Adrenal gland (tissue), 5 donors: ENCODE results near the gene MAML3.

ENCODE experiments used
- CTCF ChIP-seq, 6 experiments: fragments of 450-650 bp in 4 of 6; fragments of 200-600 bp in 2 of 6; sonication (generic) in 1 of 6; IDR thresholded peaks; 1 replicate in 5 of 6; 2 replicates in 1 of 6; pipeline versions ENCODE4 v1.5.1 to v1.8.0; 2016 to 2021; ENCODE audit warnings: antibody characterized with exemption in 6 of 6, mild to moderate bottlenecking in 2 of 6, moderate library complexity in 1 of 6
- POLR2A ChIP-seq, 2 donors: fragments of 450-650 bp; IDR thresholded peaks; one replicate each; pipeline ENCODE4 v1.6.1; 2017; ENCODE audit warnings: antibody characterized with exemption in 2 of 2, mild to moderate bottlenecking in 2 of 2, moderate library complexity in 1 of 2
- donor health status: DM: no; HTN: no; CAD: no.

- TF ChIP-seq POLR2A (IDR thresholded peaks at IDR 0.05) (no peak), CTCF (IDR thresholded peaks at IDR 0.05) (no peak)
Measured at GRCh38 chr4:139887962-139888735, 265.8 kb downstream of the MAML3 start.
